KMS-11 (cell line): ENCODE data around the gene SLC9A9.

Experiments used
- H2AFZ ChIP-seq: fragments of 200-600 bp; sonication (generic); 2 replicates; pipeline ENCODE4 v1.6.1; 2016; ENCODE audit warnings: antibody characterized with exemption, mixed run types, low read depth
- H3K27ac ChIP-seq: fragments of 200-600 bp; sonication (generic); 2 replicates; pipeline ENCODE4 v1.6.1; 2016; ENCODE audit warnings: mild to moderate bottlenecking, mixed run types
- H3K27me3 ChIP-seq: fragments of 200-600 bp; sonication (generic); 2 replicates; pipeline ENCODE4 v1.6.1; 2017; ENCODE audit warnings: mild to moderate bottlenecking, low read depth, mixed run types, moderate library complexity; ENCODE audit not compliant: insufficient read depth
- H3K36me3 ChIP-seq: fragments of 200-600 bp; sonication (generic); 2 replicates; pipeline ENCODE4 v1.6.1; 2017; ENCODE audit warnings: mild to moderate bottlenecking, mixed run types; ENCODE audit not compliant: insufficient read depth
- H3K4me1 ChIP-seq: fragments of 200-600 bp; sonication (generic); 2 replicates; pipeline ENCODE4 v1.6.1; 2016; ENCODE audit warnings: mild to moderate bottlenecking, low read depth, mixed run types; ENCODE audit not compliant: poor library complexity, severe bottlenecking
- H3K4me2 ChIP-seq: fragments of 200-600 bp; sonication (generic); 2 replicates; pipeline ENCODE4 v1.7.0; 2016; ENCODE audit warnings: mild to moderate bottlenecking, mixed run types
- H3K4me3 ChIP-seq: fragments of 200-600 bp; sonication (generic); IDR thresholded peaks from 2 replicates; pipeline ENCODE4 v1.6.1; 2017; ENCODE audit warnings: low read depth, low read length, mixed read lengths; ENCODE audit not compliant: insufficient read depth
- H3K79me2 ChIP-seq: fragments of 200-600 bp; sonication (generic); 2 replicates; pipeline ENCODE4 v1.6.1; 2016; ENCODE audit warnings: low read depth, mixed run types; ENCODE audit not compliant: insufficient read depth
- H3K9ac ChIP-seq: fragments of 200-600 bp; sonication (generic); 2 replicates; pipeline ENCODE4 v1.6.1; 2016; ENCODE audit warnings: mild to moderate bottlenecking, mixed run types
- H4K20me1 ChIP-seq: fragments of 200-600 bp; sonication (generic); 2 replicates; pipeline ENCODE4 v1.6.1; 2016; ENCODE audit warnings: mild to moderate bottlenecking, mixed run types; ENCODE audit not compliant: insufficient read depth
- CTCF ChIP-seq: fragments of 200-600 bp; sonication (generic); conservative IDR thresholded peaks from 2 replicates; pipeline ENCODE4 v1.6.1; 2017; ENCODE audit warnings: low read depth, mild to moderate bottlenecking, antibody characterized with exemption, low read length, moderate library complexity, mixed read lengths

Gene SLC9A9

GRCh38 chr3:143242101-143242500 is 606.2 kb downstream of the SLC9A9 start:
- Histone ChIP-seq H3K27me3 (no peaks in the 10 kb centered on the region), H3K4me1 (no peaks in the 10 kb centered on the region), H3K27ac (no peak overlapping the region), H4K20me1 (no peaks in the 10 kb centered on the region), H2AFZ (no peak overlapping the region), H3K4me3 (no peak overlapping the region), H3K4me2 (no peak overlapping the region), H3K79me2 (no peaks in the 10 kb centered on the region), H3K36me3 (no peaks in the 10 kb centered on the region), H3K9ac (no peak overlapping the region)
- TF ChIP-seq CTCF: no peak

GRCh38 chr3:143241481-143241951 is 606.8 kb downstream of the SLC9A9 start:
- no peaks in the 10 kb centered on the region for H3K36me3 ChIP-seq
- H4K20me1 ChIP-seq: no peaks in the 10 kb centered on the region
- H3K4me3 ChIP-seq: no peak overlapping the region
- no peaks in the 10 kb centered on the region for H3K79me2 ChIP-seq
- no peak overlapping the region for H3K27ac ChIP-seq
- no peak for TF ChIP-seq CTCF
- no peaks in the 10 kb centered on the region for H3K27me3 ChIP-seq
- no peak overlapping the region for H2AFZ ChIP-seq
- H3K9ac ChIP-seq: no peak overlapping the region
- no peak overlapping the region for H3K4me2 ChIP-seq
- H3K4me1 ChIP-seq: no peaks in the 10 kb centered on the region

- Histone ChIP-seq H3K4me1 (no peaks in the 10 kb centered on the region), H3K36me3 (no peaks in the 10 kb centered on the region), H2AFZ (no peak overlapping the region), H3K27ac (no peak overlapping the region), H3K4me3 (no peak overlapping the region), H3K79me2 (no peaks in the 10 kb centered on the region), H4K20me1 (no peaks in the 10 kb centered on the region), H3K9ac (no peak overlapping the region), H3K27me3 (no peaks in the 10 kb centered on the region), H3K4me2 (no peak overlapping the region)
- no peak for TF ChIP-seq CTCF
These were observed 607.4 kb downstream of the SLC9A9 start for GRCh38 chr3:143240886-143241285.

- TF ChIP-seq CTCF: no peak
- no peaks in the 10 kb centered on the region for H3K4me1 ChIP-seq
These were observed 609.2 kb downstream of the SLC9A9 start for GRCh38 chr3:143239031-143239430.

More at GRCh38 chr3:143239031-143239430, 609.2 kb downstream of the SLC9A9 start:
- H3K4me2 ChIP-seq: no peak overlapping the region
- H3K27ac ChIP-seq: no peak overlapping the region
- no peaks in the 10 kb centered on the region for H4K20me1 ChIP-seq
- H3K36me3 ChIP-seq: no peaks in the 10 kb centered on the region
- H3K27me3 ChIP-seq: no peaks in the 10 kb centered on the region
- no peak overlapping the region for H3K4me3 ChIP-seq
- H3K9ac ChIP-seq: no peak overlapping the region
- no peak overlapping the region for H2AFZ ChIP-seq
- H3K79me2 ChIP-seq: no peaks in the 10 kb centered on the region
